Measurements from ENCODE around the gene IRF7.

Gene IRF7

DNA sequence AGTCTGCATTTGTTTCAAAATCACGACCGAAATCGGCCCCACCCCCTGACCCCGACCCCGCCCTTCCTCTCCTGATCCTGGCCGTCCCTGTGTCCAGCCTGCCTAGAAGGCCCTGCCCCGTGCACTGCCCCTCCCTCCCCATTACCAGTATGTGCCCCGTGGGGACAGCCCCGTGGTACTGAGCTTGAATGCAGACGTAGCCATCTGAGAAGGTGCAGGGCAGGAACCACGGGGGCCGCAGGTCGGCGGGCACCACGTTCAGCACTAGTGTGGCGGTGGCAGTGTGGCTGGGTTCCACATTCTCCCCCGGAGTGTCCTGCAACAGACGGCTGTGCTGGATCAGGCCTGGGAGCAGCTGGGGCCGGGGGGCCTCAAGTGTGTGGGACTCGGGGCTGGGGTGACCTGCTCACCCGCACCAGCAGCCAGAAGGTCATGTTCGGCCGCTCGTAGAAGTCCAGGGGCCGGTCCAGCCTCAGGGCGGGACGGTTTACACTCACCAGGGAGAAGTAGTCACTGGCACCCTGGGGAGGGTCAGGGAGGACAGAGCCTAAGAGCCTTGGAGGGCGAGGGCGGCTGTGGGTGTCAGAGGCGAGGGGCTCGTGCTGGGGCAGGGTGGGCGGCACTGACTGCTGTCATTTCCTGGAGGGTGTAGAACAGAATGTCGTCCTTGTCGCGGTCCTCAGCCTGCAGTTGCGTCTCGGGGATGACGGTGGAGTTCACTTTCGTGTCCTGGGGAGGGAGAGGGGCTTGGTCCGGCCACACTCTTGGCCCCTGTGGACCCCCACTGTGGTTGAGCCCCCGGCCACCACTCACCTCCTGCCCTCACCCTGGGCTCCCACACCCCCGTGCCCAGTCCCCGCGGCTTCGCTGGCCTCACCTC lies 5.4 kb upstream of the IRF7 start:
- DNase-seq (ENCODE audit: low read depth, low spot score): no peak
- Histone ChIP-seq H3K4me1 (ENCODE audit: control insufficient read depth, insufficient read depth, low read length) (no peaks in the 10 kb centered on the region), H3K4me3 (ENCODE audit: low read length) (no peak overlapping the region), H3K27me3 (ENCODE audit: control insufficient read depth, insufficient read depth, low read length) (no peaks in the 10 kb centered on the region), H3K36me3 (ENCODE audit: control insufficient read depth, insufficient read depth, low read length) (no peaks in the 10 kb centered on the region), H3K9me3 (ENCODE audit: control insufficient read depth, insufficient read depth, low read length) (no peaks in the 10 kb centered on the region), H3K27ac (ENCODE audit: low read length) (no peak overlapping the region)
- WGBS (ENCODE audit: insufficient coverage, insufficient read length): no CpG with 5 or more reads among the region's 45 CpGs

DNA sequence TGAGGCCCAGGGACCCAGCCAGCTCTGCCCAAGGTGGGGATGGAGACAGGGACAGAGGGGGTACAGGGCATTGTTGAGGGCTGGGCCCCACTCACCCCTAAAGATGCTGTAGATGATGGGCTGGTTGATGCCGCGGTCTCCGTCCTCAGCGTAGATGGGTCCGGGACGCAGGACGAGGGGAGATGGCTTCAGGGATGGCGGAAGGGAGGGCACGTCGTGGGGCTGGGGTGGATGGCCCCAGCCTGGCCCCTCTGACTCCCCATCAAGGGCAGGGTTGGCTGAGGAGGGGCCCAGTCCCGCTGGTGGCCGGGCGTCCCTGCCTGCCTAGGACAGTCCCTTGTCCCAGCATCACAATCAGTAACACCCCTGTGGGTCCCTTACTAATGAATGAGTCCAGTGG lies 4.5 kb upstream of the IRF7 start:
- no CpG with 5 or more reads among the region's 13 CpGs for WGBS (ENCODE audit: insufficient coverage, insufficient read length)

DNA sequence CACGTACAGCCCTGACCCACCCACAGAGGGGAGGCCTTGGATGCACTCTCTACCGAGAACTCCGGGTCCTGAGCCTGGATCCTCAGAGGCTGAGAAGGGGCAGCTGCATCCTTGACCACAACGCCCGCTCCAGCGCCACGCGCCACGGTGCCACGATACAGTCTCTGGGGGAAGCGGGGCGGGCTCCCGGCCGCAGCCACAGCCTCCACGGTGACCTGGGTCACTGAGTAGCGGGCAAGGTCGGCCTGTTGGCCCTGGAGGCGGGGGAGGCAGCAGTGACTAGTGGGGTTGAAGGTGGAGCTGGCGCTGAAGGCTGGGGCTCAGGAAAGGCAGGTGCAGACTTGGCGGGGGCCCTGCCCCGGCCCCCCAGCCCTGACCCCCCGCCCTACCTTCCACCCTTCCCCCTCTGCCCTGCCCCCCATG lies 3.9 kb upstream of the IRF7 start:
- Histone ChIP-seq H3K4me1 (ENCODE audit: control insufficient read depth, insufficient read depth, low read length) (peaks cover 1% of the 10 kb centered on the region; the same call in 1 of the 2 replicates), H3K36me3 (ENCODE audit: control insufficient read depth, insufficient read depth, low read length) (no peaks in the 10 kb centered on the region; the same call in 1 of the 2 replicates), H3K4me3 (ENCODE audit: low read length) (no peak overlapping the region), H3K9me3 (ENCODE audit: control insufficient read depth, insufficient read depth, low read length) (no peaks in the 10 kb centered on the region), H3K27me3 (ENCODE audit: control insufficient read depth, insufficient read depth, low read length) (no peaks in the 10 kb centered on the region), H3K27ac (ENCODE audit: low read length) (no peak overlapping the region)
- WGBS (ENCODE audit: insufficient coverage, insufficient read length): no CpG with 5 or more reads among the region's 22 CpGs
- DNase-seq (ENCODE audit: low read depth, low spot score): no peak

More for the DNA sequence above, 4.5 kb upstream of the IRF7 start:
- DNase-seq (ENCODE audit: low read depth, low spot score): no peak
- no peaks in the 10 kb centered on the region for H3K27me3 ChIP-seq (ENCODE audit: control insufficient read depth, insufficient read depth, low read length)
- H3K9me3 ChIP-seq (ENCODE audit: control insufficient read depth, insufficient read depth, low read length): no peaks in the 10 kb centered on the region
- no peak overlapping the region for H3K27ac ChIP-seq (ENCODE audit: low read length)
- no peaks in the 10 kb centered on the region for H3K36me3 ChIP-seq (ENCODE audit: control insufficient read depth, insufficient read depth, low read length)
- no peak overlapping the region for H3K4me3 ChIP-seq (ENCODE audit: low read length)
- H3K4me1 ChIP-seq (ENCODE audit: control insufficient read depth, insufficient read depth, low read length): peaks cover 1% of the 10 kb centered on the region; the same call in 1 of the 2 replicates

DNA sequence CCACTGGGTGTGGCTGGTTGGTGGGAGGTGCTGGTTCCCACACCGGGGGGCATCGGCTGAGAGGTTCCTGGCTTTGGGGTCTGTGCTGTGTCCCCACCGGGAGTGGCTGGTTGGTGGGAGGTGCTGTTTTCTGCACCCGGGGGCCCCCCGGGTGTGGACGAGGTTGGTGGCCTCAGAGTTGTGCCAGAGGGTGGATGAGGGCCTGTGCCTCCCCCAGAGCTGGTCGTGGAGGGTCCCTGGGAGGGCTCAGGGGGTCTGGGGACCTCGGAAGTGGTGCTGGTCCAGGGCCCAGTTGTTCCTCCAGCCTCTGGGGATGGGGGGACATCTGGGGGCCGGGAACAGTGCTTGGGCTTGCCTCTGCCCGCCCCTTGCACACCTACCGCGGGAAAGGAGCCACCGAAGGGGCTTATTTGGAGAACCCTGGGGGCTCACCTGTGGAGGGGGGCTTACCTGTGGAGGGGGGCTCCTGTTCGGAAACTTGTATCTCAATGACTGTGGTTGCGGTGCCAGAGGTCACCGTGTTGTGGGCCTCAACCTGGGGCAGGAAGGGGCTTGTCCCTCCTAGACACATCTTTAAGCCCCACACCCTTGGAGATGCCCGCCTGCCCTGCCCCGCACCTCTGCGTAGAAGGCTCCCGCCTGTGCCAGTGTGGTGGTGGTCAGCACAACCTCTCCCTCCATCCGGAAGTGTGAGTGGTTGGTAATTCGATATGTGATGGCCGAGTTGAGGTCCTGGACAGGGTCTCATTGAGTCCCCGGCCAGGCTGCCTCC lies 3.3 kb upstream of the IRF7 start:
- Histone ChIP-seq H3K27ac (ENCODE audit: low read length) (no peak overlapping the region), H3K27me3 (ENCODE audit: control insufficient read depth, insufficient read depth, low read length) (no peaks in the 10 kb centered on the region), H3K9me3 (ENCODE audit: control insufficient read depth, insufficient read depth, low read length) (no peaks in the 10 kb centered on the region), H3K4me1 (ENCODE audit: control insufficient read depth, insufficient read depth, low read length) (peaks cover 1% of the 10 kb centered on the region; the same call in 1 of the 2 replicates), H3K36me3 (ENCODE audit: control insufficient read depth, insufficient read depth, low read length) (no peaks in the 10 kb centered on the region; the same call in 1 of the 2 replicates), H3K4me3 (ENCODE audit: low read length) (no peak overlapping the region)
- no peak for DNase-seq (ENCODE audit: low read depth, low spot score)
- no CpG with 5 or more reads among the region's 24 CpGs for WGBS (ENCODE audit: insufficient coverage, insufficient read length)

DNA sequence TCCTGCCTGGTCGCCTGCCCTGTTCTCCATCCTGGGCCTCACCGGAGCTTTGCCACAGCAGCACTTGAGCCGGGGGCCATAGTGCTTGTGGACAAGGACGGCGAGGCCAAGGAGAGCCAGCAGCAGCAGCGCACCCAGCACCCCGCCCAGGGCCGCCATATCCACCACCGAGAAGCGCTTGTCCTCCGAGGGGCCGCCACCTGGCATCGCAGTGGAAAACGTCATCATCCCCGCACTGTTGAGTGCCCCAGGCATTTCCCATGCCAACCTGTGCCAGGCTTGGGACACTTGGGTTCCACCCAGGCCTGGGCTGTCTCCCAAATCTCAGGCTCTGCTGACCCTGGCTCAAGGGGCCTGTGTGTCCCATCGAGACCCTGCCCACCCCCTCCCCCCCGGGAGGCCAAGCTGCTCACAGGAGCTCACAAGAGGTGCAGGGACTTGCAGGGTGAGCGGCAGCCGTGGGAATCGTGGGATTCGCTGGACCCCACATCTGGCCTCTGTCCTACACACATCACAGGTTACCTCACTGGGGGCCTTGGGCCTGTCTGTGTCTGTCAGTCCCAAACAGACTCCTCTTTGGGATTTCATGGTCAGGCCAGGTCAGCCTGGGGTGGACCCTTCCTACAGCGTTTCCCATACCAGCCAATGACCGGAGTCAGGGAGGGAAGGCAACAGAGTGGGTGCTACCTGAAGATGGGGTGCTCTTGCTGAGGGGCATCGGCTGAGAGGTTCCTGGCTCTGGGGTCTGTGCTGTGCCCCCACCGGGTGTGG lies 2.3 kb upstream of the IRF7 start:
- no peak for DNase-seq (ENCODE audit: low read depth, low spot score)
- WGBS (ENCODE audit: insufficient coverage, insufficient read length): no CpG with 5 or more reads among the region's 25 CpGs
- H3K9me3 ChIP-seq (ENCODE audit: control insufficient read depth, insufficient read depth, low read length): no peaks in the 10 kb centered on the region
- no peaks in the 10 kb centered on the region for H3K27me3 ChIP-seq (ENCODE audit: control insufficient read depth, insufficient read depth, low read length)
- peaks cover 1% of the 10 kb centered on the region; the same call in 1 of the 2 replicates for H3K36me3 ChIP-seq (ENCODE audit: control insufficient read depth, insufficient read depth, low read length)
- no peak overlapping the region for H3K4me3 ChIP-seq (ENCODE audit: low read length)
- peaks cover 3% of the 10 kb centered on the region; the same call in 1 of the 2 replicates for H3K4me1 ChIP-seq (ENCODE audit: control insufficient read depth, insufficient read depth, low read length)
- H3K27ac ChIP-seq (ENCODE audit: low read length): no peak overlapping the region

DNA sequence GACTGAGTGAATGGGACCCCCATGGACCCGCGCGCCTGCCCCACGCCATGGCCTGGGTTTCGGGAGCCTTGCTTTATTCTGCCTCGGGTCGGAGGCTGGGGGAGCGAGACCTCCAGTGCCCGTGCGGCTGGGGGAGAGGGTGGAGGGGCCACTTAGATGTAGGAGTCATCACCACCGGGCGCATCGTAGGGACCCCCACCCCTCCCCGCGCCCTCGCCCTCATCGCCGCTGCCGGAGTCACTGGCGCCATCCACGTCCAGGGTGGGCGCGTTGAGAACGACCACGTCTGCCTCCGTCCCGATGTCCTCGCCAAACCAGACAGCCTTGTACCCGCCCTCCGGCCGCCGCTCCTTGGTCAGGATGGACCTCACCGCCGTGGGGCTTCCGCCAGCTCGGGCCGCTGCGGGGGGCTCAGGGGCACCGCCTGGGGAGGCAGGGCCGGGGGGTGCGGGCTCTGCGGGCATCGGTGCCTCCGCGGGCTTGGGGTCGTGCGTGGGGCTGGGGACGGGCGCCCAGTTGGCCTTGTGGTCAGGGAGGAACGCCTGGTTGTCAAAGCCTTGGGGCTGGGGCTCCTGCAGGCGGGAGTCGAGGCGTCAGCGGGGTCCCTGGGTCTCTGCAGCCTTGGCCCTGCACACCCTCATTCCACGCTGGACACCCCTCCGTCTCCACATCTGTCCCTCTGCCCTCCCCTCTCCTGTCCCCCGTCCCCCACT lies 1.6 kb upstream of the IRF7 start:
- H3K27me3 ChIP-seq (ENCODE audit: control insufficient read depth, insufficient read depth, low read length): no peaks in the 10 kb centered on the region
- no peaks in the 10 kb centered on the region for H3K9me3 ChIP-seq (ENCODE audit: control insufficient read depth, insufficient read depth, low read length)
- no peak overlapping the region for H3K4me3 ChIP-seq (ENCODE audit: low read length)
- no peak for DNase-seq (ENCODE audit: low read depth, low spot score)
- no peak overlapping the region for H3K27ac ChIP-seq (ENCODE audit: low read length)
- WGBS (ENCODE audit: insufficient coverage, insufficient read length): no CpG with 5 or more reads among the region's 57 CpGs
- peaks cover 3% of the 10 kb centered on the region; the same call in 1 of the 2 replicates for H3K4me1 ChIP-seq (ENCODE audit: control insufficient read depth, insufficient read depth, low read length)
- H3K36me3 ChIP-seq (ENCODE audit: control insufficient read depth, insufficient read depth, low read length): peaks cover 6% of the 10 kb centered on the region; the same call in 1 of the 2 replicates

DNA sequence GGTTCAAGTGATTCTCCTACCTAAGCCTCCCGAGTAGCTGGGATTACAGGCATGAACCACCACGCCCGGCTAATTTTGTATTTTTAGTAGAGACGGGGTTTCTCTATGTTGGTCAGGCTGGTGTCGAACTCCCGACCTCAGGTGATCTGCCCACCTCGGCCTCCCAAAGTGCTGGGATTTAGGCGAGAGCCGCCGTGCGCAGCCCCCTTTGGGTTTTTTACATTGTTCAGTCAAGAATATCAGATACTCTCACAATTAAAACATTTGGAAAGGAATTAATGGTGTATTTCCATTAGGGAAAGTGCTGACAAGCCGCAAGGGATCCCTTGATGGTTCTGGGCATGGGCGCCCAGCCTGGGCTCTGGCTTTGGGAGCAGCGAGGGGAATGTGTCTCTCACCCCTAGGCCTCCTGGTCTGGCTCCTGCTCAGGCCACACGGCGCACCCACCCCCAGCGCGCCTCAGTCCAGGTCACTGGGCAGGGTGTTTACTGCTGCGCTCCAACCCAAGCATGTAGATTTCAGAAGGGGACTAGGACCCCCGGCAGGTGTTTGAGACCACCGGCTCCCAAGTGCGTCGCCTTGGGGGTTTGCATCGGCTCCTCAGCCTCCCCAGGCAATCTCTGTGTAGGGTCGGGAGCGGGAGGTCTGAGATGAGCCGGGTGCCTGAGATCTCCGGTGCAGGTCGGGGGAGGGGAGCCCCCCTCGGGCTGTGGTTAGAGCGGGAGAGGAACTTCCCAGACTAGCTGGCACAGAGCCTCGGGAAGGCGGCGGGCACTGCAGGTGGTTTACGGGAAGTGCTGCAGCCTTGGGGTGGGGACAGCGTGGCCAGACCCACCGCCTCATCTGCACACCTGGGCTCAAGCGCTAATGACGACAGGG lies 809 bp upstream of the IRF7 start:
- H3K27me3 ChIP-seq (ENCODE audit: control insufficient read depth, insufficient read depth, low read length): no peaks in the 10 kb centered on the region
- H3K36me3 ChIP-seq (ENCODE audit: control insufficient read depth, insufficient read depth, low read length): peaks cover 6% of the 10 kb centered on the region; the same call in 1 of the 2 replicates
- DNase-seq (ENCODE audit: low read depth, low spot score): no peak
- H3K9me3 ChIP-seq (ENCODE audit: control insufficient read depth, insufficient read depth, low read length): no peaks in the 10 kb centered on the region
- no CpG with 5 or more reads among the region's 39 CpGs for WGBS (ENCODE audit: insufficient coverage, insufficient read length)
- H3K27ac ChIP-seq (ENCODE audit: low read length): no peak overlapping the region
- no peak overlapping the region for H3K4me3 ChIP-seq (ENCODE audit: low read length)
- peaks cover 3% of the 10 kb centered on the region; the same call in 1 of the 2 replicates for H3K4me1 ChIP-seq (ENCODE audit: control insufficient read depth, insufficient read depth, low read length)

DNA sequence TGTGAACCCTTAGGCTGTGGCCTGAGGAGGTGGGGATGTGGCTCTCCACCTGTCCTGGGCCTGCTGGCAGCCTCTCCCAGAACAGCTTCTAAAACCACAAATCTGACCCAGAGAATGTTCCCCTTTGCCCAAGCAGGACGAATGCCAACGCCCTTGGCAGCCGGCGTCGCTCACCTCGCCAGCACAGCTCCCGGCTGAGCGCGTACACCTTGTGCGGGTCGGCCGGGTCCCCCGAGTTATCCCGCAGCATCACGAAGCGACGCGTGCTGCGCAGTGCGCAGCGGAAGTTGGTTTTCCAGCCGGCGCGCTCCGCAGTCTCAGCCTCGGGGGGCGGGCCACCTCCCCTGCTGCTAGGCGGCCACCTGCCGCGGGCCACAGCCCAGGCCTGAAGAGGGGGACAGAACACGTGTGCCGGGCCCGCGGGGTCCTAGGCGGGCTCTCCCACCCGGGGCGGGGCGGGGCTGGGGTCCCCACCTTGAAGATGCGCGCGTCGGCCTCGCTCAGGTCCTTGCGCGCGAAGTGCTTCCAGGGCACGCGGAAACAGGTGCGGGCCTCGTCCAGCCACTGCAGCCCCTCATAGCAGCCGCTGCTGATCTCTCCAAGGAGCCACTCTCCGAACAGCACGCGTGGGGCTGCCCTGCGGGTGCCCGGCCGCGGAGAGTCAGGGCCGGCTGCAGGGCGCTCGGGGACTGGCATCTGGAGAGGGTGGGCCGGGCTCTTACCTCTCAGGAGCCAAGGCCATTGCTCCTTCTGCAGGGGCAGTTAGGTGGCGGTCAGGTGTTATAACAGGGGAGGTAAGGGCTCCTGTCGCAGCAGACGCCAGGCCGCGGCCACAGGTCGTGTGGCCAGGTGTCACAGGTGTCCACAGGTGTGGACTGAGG lies 887 bp downstream of the IRF7 start:
- peaks cover 3% of the 10 kb centered on the region; the same call in 1 of the 2 replicates for H3K4me1 ChIP-seq (ENCODE audit: control insufficient read depth, insufficient read depth, low read length)
- H3K27me3 ChIP-seq (ENCODE audit: control insufficient read depth, insufficient read depth, low read length): no peaks in the 10 kb centered on the region
- peak overlapping the region; percentile 79; the same call in 1 of the 2 replicates for H3K4me3 ChIP-seq (ENCODE audit: low read length)
- no peak overlapping the region for H3K27ac ChIP-seq (ENCODE audit: low read length)
- peaks cover 22% of the 10 kb centered on the region for H3K36me3 ChIP-seq (ENCODE audit: control insufficient read depth, insufficient read depth, low read length)
- no CpG with 5 or more reads among the region's 68 CpGs for WGBS (ENCODE audit: insufficient coverage, insufficient read length)
- DNase-seq (ENCODE audit: low read depth, low spot score): no peak
- H3K9me3 ChIP-seq (ENCODE audit: control insufficient read depth, insufficient read depth, low read length): no peaks in the 10 kb centered on the region
